GM21529 (cell line): ENCODE results near the gene CAB39.

Experiments
- ATAC-seq: cut with Tn5 transposase; IDR thresholded peaks from one replicate; pipeline ENCODE4 v1.9.1; 2021; ENCODE audit not compliant: unreplicated experiment

CAB39 gene

DNA sequence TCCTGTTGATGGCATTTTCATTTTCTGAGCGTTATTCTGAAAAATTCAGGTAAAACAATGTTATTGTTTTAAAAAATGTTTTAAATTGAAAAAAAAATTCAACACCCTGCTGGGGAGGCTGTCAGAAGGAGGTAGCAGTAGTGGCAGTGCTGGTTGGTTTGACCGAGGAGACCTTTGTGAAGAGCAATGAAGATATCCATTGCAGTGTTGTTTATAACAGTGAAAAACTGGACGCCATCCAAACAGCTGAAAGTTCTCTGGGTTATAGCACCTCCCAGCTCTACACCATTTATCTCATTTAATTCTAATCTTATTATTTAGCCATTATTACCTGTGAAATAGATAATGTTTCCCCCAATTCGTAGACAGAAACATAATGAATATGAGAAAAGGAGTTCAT, 139.5 kb downstream of the CAB39 start:
- no peak for ATAC-seq

DNA sequence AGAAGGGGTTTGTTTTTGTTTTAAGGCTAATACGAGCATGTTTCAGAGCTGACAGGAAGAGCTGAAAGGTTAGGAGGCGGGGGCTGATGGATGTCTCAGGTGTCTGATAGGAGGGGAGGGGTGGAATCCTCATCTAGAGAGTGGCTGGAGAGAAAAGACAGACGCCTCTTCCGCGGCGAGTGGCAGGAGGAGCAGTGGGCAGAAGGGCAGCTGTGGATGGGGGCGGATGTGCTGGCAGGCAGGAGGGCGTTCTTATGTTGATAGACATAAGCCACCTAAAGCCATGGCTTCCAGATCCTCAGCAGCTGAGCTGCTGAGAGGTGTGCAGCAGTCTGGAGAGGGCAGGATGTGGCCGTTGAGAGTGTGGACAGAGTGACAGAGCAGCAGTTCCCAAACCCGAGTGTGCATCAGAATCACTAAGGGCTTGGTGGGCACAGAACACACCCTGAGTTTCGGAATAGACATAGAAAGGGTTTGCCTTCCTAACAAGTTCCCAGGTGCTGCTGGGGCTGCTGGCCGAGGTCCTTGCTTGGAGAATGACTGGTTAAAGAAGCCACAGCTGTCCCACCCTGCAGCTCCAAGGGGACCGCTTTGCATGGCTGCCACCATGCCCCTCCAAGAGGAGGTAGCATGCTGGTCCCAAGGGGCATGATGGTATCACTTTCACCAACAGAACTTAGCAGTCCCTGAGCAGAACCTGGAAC, 149.1 kb downstream of the CAB39 start:
- no peak for ATAC-seq

DNA sequence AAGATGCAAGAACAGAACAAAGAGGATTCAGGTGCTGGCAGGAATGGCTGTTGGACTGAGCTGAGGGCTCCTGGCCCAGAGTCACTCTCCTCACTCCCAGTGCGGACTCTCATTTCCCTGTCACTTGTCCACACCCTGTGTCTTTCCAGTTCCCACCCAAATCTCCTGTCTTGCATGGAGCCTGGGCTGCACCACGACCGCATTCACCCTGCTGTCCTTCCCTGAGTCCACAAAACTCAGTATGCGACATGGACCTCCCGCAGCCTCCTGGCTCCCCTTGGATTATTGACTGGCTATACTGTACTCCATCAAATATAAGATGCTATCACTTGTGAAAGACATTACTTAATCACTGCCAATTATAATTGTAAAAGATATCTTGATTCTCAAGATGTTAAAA, 149.7 kb downstream of the CAB39 start:
- ATAC-seq = no peak

GRCh38 chr2:230863031-230863430, 150.4 kb downstream of the CAB39 start:
- ATAC-seq = no peak

DNA sequence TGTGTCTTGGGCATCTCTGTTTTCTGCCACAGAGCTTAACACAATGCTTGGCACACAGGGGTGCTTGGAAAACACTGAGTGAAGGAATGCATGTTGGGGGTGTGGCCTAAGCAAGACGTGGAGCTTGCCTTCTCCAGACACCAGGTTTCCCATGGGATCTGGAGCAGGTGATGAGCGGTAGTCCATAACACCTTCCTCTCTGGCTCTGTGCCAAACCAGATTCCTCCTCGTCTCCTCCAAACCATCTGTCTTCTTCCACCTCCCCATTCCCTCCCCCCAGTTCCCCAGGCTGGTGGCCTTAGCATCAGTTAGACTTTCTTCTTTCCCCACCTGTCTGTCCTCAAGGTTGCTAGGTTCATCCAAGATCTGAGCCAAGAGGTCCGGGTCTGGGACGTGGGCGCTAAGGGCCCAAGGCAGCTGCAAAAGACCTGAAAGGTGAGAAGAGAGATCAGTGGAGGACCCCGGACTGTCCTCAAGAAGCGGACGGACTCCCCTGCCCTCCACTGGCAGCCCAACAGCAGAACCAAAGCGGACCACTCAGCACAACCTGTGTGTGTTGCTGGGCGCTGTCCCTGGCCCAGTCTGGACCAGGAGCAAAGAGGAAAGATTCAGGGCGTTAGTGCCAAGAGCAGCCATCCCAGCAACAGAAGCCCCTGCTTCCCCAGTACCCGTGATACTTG, 150.9 kb downstream of the CAB39 start:
- ATAC-seq = no peak

- ATAC-seq = no peak
Measured at GRCh38 chr2:230864122-230864604, 151.5 kb downstream of the CAB39 start.

- ATAC-seq = peak; percentile 67
Measured at GRCh38 chr2:230864605-230865306, 152.1 kb downstream of the CAB39 start, which contains the start of gene ITM2C. ITM2C (plus strand) TSS chr2:230864942; CDS start chr2:230865026, 84 bp downstream.

DNA sequence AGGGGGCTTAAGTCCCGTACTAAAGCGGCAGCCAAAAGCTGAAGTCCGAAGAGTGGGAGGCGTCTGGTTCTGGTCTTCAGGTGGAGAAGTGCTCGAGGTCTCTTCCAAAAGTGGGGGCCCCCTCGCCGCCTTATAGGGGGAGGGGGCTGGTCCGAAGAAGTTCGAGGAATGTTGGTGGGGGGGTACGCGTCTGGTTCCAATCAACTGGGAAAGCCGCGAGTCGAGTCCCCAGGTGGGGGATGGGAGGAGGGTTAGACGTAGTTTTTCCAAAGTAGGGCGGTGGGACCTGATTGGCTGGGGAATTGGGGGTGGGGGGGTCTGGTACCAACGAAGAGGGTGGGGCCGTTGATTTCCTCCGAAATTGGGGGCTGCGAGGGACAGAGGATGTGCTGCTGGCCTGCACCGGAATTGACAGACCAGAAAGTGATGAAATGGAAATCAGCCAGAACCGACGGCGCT, 152.7 kb downstream of the CAB39 start:
- no peak for ATAC-seq

DNA sequence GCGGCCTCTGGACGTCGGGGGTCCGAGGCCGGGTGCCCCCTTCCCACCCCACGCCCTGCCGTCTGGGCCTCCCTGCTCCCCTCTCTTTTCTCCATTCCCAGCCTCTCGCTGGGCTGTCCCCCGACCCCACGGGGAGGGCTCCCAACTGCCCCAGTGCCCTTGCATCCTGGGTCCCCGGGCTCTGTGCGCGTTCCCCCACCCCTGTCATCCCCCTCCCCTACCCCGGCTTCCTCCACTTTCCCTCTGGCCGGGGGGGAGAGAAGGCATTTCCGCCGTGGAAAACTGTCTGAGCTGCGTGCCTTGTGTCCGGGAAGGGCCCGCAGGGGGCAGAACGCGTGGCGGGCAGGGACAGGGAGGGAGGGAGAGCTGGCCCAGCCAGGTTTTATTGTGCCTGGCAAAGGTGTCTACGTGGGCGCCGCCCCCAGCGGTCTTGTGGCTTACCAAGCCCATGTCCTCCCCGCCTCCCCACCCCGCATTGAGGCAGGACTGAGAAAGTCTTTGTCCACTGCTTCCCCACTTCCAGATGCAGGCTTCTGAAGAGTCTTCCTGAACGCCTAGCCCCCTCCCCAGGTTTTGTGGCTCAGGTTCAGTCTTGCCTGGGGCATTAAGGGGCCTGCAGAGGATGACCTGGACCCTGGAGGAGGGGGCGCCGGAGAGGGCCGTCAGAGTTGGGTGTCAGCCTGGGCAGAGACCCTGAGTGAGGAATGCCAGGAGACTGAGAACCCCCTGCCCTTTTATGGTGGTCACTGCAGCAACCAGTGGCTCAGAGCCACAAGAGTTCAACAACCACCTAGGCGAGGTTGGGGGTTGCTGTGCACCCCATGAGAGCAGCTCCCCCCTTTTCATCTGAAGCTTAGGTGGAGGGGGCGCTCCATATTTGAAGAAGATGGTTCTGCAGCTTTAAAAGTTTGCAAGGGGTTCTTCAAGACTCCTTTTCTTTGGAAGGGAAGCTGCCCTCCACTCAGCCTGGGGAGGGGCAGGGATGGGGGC, 153.4 kb downstream of the CAB39 start:
- no peak for ATAC-seq

GRCh38 chr2:230866756-230867523, 154.3 kb downstream of the CAB39 start:
- no peak for ATAC-seq

GRCh38 chr2:230868161-230868946, 155.7 kb downstream of the CAB39 start:
- no peak for ATAC-seq

GRCh38 chr2:230868947-230869913, 156.6 kb downstream of the CAB39 start:
- ATAC-seq = no peak

DNA sequence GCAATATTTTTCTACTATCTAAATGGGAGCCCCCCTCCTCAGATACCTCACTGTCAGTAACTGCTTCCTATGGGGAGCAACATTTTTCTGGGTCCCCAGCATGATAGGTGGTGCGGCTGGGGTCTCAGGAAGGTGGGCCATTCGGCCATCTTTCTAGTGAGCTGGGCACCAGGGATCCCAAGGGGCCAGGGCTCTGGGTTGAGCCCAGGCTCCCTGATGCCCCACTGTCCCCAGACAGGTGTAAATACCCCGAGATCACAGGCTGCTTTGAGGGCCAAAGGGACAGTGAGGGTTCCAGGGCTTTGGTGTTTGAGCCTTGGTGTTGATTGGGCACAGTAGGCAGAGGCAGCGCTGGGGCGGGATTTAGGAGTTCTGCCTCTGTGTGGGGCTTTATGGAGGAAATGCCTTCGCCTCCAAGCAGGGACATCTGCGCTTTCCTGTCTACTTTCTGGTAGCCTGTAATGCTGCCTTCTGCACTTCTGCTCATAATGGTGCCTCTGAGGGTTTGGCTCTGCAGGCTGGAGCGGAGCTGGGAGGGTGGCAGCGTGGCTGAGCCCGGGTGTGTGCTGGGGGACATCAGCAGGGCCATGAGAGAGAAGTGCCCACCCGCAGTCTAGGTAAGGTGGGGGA, 157.4 kb downstream of the CAB39 start:
- no peak for ATAC-seq
